ENCODE data around the gene ITPKC. TPM values are rescaled to one million over a fixed set of nuclear protein-coding genes. Genes with fewer than 3 reads are reported as not detected.

The ITPKC gene
- total and polyA plus RNA-seq, 2 of the 13 experiments (the other 11 are each of a cell fraction or from before 2014, with no cell fraction given), result 6.9 to 11.2 TPM

DNA sequence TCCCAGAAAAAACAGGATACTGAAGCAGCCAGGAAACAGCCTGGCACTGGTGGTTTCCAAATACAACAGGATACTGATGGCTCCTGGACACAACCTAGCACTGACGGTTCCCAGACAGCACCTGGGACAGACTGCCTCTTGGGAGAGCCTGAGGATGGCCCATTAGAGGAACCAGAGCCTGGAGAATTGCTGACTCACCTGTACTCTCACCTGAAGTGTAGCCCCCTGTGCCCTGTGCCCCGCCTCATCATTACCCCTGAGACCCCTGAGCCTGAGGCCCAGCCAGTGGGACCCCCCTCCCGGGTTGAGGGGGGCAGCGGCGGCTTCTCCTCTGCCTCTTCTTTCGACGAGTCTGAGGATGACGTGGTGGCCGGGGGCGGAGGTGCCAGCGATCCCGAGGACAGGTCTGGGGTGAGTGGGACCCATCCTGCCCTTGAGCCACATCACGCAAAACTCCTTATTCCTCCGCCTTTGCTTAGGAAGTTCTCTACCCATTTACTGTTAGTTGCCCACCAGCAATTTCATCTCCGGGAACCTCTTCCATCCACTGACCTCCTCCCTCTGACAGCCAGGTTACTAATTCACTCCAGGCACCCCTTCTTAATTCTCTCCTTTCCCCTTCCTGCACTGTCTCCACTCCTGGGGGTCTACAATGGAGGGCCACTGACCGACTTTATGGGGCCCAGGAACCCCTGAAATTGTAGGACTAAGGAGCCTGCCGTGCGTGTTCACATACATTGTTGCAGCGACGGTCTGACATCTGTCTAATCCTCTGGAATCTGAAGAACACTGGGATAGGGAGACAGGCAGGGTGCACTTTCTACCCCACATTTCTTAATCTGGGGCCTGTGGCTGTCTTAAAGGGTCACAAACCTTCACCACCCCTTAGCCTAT is 1.2 kb downstream of the ITPKC start (continued):
- TF ChIP-seq, protein P1, sequence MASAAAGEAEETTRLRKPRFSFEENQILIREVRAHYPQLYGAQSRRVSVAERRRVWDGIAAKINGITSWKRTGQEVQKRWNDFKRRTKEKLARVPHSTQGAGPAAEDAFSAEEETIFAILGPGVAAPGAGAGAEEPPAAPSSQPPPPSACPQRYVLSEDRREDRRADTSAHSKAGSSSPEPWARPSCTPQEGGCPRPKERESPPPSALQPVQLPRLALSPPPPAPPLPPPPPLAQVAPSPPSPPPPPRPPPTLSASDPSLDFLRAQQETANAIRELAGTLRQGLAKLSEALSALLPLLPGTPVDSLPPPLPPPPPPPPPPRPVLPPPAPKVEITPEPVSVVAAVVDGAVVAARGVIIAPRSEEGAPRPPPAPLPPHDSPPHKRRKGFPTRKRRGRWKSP (CRISPR knock-in tag; IDR thresholded peaks at IDR 0.05), result 0 out of 2 replicates have a peak, but pooled peaks have one; percentile 21
- TF ChIP-seq MAFF (IDR thresholded peaks at IDR 0.05; ENCODE audit: low read depth, low read length) (peak; percentile 53; the same call in 1 of the 2 replicates), NR2F6 (IDR thresholded peaks at IDR 0.05) (peak; percentile 1; the same call in 1 of the 2 replicates), NR2F6 (CRISPR knock-in tag; IDR thresholded peaks at IDR 0.05) (no peak), PCBP2 (optimal IDR thresholded peaks at IDR 0.05; ENCODE audit: low read depth, low read length, poor library complexity, severe bottlenecking) (no peak), TEAD2 (CRISPR knock-in tag; IDR thresholded peaks at IDR 0.05) (no peak), ZNF235 (CRISPR knock-in tag; IDR thresholded peaks at IDR 0.05; ENCODE audit: borderline replicate concordance) (0 out of 2 replicates have a peak, but pooled peaks have one; percentile 14), SAP130 (CRISPR knock-in tag; IDR thresholded peaks at IDR 0.05; ENCODE audit: low read depth) (peak; percentile 0; the same call in 1 of the 2 replicates), CHD4 (IDR thresholded peaks at IDR 0.05; ENCODE audit: borderline replicate concordance, low read length) (no peak), ESRRA (CRISPR knock-in tag; IDR thresholded peaks at IDR 0.05; ENCODE audit: low read depth) (0 out of 2 replicates have a peak, but pooled peaks have one; percentile 3), NFE2 (CRISPR knock-in tag; IDR thresholded peaks at IDR 0.05) (peak; percentile 73; the same call in 1 of the 2 replicates), SP4 (CRISPR knock-in tag; IDR thresholded peaks at IDR 0.05) (0 out of 2 replicates have a peak, but pooled peaks have one; percentile 29), MAFK (conservative IDR thresholded peaks at IDR 0.05 in 1 of 2, IDR thresholded peaks at IDR 0.05 in 1 of 2; ENCODE audit: low read length in 2 of 2) (peak; percentile 70 to 74), KMT2B (CRISPR knock-in tag; IDR thresholded peaks at IDR 0.05) (peak; percentile 36; the same call in 1 of the 2 replicates)
- TF ChIP-seq, protein P2, sequence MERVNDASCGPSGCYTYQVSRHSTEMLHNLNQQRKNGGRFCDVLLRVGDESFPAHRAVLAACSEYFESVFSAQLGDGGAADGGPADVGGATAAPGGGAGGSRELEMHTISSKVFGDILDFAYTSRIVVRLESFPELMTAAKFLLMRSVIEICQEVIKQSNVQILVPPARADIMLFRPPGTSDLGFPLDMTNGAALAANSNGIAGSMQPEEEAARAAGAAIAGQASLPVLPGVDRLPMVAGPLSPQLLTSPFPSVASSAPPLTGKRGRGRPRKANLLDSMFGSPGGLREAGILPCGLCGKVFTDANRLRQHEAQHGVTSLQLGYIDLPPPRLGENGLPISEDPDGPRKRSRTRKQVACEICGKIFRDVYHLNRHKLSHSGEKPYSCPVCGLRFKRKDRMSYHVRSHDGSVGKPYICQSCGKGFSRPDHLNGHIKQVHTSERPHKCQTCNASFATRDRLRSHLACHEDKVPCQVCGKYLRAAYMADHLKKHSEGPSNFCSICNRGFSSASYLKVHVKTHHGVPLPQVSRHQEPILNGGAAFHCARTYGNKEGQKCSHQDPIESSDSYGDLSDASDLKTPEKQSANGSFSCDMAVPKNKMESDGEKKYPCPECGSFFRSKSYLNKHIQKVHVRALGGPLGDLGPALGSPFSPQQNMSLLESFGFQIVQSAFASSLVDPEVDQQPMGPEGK (CRISPR knock-in tag; IDR thresholded peaks at IDR 0.05), result no peak
- TF ChIP-seq, protein P3, sequence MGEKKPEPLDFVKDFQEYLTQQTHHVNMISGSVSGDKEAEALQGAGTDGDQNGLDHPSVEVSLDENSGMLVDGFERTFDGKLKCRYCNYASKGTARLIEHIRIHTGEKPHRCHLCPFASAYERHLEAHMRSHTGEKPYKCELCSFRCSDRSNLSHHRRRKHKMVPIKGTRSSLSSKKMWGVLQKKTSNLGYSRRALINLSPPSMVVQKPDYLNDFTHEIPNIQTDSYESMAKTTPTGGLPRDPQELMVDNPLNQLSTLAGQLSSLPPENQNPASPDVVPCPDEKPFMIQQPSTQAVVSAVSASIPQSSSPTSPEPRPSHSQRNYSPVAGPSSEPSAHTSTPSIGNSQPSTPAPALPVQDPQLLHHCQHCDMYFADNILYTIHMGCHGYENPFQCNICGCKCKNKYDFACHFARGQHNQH (CRISPR knock-in tag; IDR thresholded peaks at IDR 0.05), result 0 out of 2 replicates have a peak, but pooled peaks have one; percentile 21

All from HepG2 (cell line).